Chondrocyte (in vitro differentiated cells): ENCODE measurements around the gene TPRKB. TPM values are rescaled to one million over a fixed set of nuclear protein-coding genes. Genes with fewer than 3 reads are reported as not detected.
"Not testable (repeated sequence)": the region's sequence is repeated elsewhere in the genome, so short reads cannot be mapped to it uniquely, and the experiment has no call there.

Source experiments
- DNase-seq: peaks from one replicate; pipeline ENCODE4 v3.0.0; 2021; ENCODE audit warnings: mixed read lengths, low spot score
- H3K27ac Mint-ChIP-seq: one replicate; pipeline ENCODE4 v1.8.0; 2021; ENCODE audit warnings: mild to moderate bottlenecking, moderate library complexity, mixed read lengths; ENCODE audit not compliant: unreplicated experiment
- H3K27me3 Mint-ChIP-seq: 2 replicates; pipeline ENCODE4 v1.8.0; 2021; ENCODE audit warnings: low read depth, mixed read lengths
- H3K36me3 Mint-ChIP-seq: 2 replicates; pipeline ENCODE4 v1.8.0; 2021; ENCODE audit warnings: low read depth, mixed read lengths
- H3K4me1 Mint-ChIP-seq: 2 replicates; pipeline ENCODE4 v1.8.0; 2021; ENCODE audit warnings: low read depth, mild to moderate bottlenecking, mixed read lengths
- H3K4me3 Mint-ChIP-seq: one replicate; pipeline ENCODE4 v1.8.0; 2021; ENCODE audit warnings: mild to moderate bottlenecking, moderate library complexity, mixed read lengths; ENCODE audit not compliant: unreplicated experiment
- H3K9me3 Mint-ChIP-seq: 2 replicates; pipeline ENCODE4 v1.8.0; 2021; ENCODE audit warnings: low read depth, mixed read lengths
- total RNA-seq: library from RNA; stranded (reverse); gene quantifications from 3 replicates; pipeline ENCODE4 v1.2.1, GENCODE V29; 2021
- TF ChIP-seq, protein P1 (sequence below): fragments of 200-600 bp; sonication (generic); IDR thresholded peaks from 2 replicates; pipeline ENCODE4 v1.5.0; 2021; ENCODE audit warnings: antibody characterized with exemption, mild to moderate bottlenecking, moderate library complexity

Gene TPRKB
- total RNA-seq, 1 donor from 2014 or later = 14.2 TPM

DNA sequence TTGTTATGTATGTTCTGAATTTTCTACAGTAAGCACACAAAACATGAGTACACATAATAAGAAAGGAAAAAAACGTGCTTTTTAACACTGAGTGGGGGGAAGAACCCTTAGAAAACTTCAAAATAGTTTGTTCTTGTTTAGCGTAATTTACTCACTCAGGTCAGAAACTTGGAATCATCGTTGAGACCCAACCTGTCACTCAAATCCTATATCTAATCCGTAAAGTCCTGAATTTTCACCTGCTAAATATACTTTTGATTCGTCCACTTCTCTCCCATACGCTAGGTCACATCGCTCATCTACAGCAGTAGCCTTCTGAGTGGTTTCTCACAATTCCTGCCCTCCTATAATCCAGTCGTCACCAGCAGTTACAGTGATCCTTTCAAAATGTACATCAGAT, 767 bp downstream of the TPRKB start:
- peaks cover 19% of the 10 kb centered on the region for H3K4me1 Mint-ChIP-seq
- peaks cover 5% of the 10 kb centered on the region for H3K9me3 Mint-ChIP-seq
- H3K27me3 Mint-ChIP-seq = no peaks in the 10 kb centered on the region
- TF ChIP-seq, protein P1, sequence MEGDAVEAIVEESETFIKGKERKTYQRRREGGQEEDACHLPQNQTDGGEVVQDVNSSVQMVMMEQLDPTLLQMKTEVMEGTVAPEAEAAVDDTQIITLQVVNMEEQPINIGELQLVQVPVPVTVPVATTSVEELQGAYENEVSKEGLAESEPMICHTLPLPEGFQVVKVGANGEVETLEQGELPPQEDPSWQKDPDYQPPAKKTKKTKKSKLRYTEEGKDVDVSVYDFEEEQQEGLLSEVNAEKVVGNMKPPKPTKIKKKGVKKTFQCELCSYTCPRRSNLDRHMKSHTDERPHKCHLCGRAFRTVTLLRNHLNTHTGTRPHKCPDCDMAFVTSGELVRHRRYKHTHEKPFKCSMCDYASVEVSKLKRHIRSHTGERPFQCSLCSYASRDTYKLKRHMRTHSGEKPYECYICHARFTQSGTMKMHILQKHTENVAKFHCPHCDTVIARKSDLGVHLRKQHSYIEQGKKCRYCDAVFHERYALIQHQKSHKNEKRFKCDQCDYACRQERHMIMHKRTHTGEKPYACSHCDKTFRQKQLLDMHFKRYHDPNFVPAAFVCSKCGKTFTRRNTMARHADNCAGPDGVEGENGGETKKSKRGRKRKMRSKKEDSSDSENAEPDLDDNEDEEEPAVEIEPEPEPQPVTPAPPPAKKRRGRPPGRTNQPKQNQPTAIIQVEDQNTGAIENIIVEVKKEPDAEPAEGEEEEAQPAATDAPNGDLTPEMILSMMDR = no peak
- H3K36me3 Mint-ChIP-seq = peaks cover 9% of the 10 kb centered on the region
- peak overlapping the region; percentile 99 for H3K4me3 Mint-ChIP-seq
- DNase-seq = no peak
- H3K27ac Mint-ChIP-seq = peak overlapping the region; percentile 95

DNA sequence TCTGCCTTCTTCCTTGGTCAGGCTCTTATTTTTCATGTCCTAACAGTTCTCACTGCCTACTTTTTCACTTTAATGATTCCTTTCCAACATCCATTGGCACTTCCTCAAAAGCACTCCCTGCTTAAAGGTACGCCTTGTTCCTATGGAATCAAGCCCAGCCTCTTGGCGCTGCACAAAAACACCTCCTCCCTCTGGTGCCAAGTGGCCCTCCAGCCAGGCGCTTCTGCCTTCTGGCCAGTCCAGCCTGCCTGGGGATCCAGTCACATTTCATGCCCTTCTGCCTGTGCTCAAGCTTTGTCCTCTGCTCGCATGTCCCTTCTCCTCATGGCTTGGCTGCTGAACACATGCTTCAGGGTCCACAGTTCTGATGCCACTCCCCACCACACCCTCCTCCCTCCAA, 6.3 kb downstream of the TPRKB start:
- TF ChIP-seq, protein P1 = no peak
- H3K27ac Mint-ChIP-seq = no peak overlapping the region

DNA sequence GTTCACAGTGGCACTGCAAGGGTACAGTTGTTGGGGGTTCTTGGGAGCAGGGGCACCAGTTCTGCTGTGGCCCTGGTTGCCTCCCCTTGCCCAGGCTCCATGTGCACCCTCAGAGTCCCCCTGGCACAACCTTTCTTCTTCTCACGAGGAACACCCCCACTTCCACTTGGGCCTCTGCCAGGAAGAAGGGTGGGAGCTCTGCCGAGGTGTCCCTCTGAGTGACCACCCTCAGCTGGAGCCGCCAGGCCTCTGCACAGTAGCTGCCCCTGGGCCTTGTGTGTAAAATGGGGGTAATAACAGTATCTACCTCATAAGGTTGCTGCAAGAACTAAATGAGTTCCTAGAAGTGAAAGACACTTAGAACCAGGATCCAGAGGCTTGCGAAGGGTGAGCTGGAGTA, 8.4 kb downstream of the TPRKB start:
- DNase-seq = no peak
- Mint-ChIP-seq H3K9me3 (peaks cover 2% of the 10 kb centered on the region), H3K4me3 (no peak overlapping the region), H3K4me1 (no peaks in the 10 kb centered on the region), H3K36me3 (peaks cover 24% of the 10 kb centered on the region), H3K27me3 (no peaks in the 10 kb centered on the region), H3K27ac (no peak overlapping the region)
- TF ChIP-seq, protein P1 = no peak

More for the DNA sequence above, 6.3 kb downstream of the TPRKB start:
- Mint-ChIP-seq H3K4me1 (peaks cover 2% of the 10 kb centered on the region), H3K9me3 (peaks cover 2% of the 10 kb centered on the region), H3K36me3 (peaks cover 24% of the 10 kb centered on the region), H3K27me3 (no peaks in the 10 kb centered on the region), H3K4me3 (no peak overlapping the region)
- DNase-seq = no peak

DNA sequence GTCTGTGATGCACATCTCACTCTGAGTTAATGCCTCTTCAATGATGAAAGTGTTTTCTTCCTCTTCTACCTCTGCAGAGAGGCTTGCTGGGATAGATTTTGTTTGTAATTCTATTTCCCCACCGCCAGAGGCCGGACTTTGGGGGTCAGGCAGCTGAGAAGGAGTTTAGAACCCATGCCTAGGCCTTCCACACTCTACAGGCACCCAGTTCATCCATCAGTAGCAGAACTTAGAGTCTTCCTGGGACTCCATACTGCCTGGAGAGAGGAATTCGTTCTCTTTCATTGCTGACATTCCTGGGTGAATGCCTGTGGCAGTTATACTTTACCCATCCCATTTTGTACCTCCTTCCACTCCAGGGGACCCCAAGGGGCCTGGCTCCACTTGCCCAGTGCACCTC, 9.1 kb downstream of the TPRKB start:
- DNase-seq = no peak
- H3K36me3 Mint-ChIP-seq = peaks cover 23% of the 10 kb centered on the region
- TF ChIP-seq, protein P1 = no peak
- H3K4me3 Mint-ChIP-seq = no peak overlapping the region
- H3K27ac Mint-ChIP-seq = no peak overlapping the region
- peaks cover 7% of the 10 kb centered on the region for H3K9me3 Mint-ChIP-seq
- no peaks in the 10 kb centered on the region for H3K27me3 Mint-ChIP-seq
- H3K4me1 Mint-ChIP-seq = no peaks in the 10 kb centered on the region

DNA sequence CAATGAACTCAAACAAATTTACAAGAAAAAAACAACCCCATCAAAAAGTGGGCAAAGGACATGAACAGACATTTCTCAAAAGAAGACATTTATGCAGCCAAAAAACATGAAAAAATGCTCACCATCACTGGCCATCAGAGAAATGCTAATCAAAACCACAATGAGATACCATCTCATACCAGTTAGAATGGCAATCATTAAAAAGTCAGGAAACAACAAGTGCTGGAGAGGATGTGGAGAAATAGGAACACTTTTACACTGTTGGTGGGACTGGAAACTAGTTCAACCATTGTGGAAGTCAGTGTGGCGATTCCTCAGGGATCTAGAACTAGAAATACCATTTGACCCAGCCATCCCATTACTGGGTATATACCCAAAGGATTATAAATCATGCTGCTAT, 10.5 kb downstream of the TPRKB start:
- H3K27me3 Mint-ChIP-seq, H3K27ac Mint-ChIP-seq, H3K4me3 Mint-ChIP-seq, H3K4me1 Mint-ChIP-seq, DNase-seq: not testable (repeated sequence)
- Mint-ChIP-seq H3K9me3 (peaks cover 13% of the 10 kb centered on the region), H3K36me3 (peaks cover 22% of the 10 kb centered on the region)

DNA sequence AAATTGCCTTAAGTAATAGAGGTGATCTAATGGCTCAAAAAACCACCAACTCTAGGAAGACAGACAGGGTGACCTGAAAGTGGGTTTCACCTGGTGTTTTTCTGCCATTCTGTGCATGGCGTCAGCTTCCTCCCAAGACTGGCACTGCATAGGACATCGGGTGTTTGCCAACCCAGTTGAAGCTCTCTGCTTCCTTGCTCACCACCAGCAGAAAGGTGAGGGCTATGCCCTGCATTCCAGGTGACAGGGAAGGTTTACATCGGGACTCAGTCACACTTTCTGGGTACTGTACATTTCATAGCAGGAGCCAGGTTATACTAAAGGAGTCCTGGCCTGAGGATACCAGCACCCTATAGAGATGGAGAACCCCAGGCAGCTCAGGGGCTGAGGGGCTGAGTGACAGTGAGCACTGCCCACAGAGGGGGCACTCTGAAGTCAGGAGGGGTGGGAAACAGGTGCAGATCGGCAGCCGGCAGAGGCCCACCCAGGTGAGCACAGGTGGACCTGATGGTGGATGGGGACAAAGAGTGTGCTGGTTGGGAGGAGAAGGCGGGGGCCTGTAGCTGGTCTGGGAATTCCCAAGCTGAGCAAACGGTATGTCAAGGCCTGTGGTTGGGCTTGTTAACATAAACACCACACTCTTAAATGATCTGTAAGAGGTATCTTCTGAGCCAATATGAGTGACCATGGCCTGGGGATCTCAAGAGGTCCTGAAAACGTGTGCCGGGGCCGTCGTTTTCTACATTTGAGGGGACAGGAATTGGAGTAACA, 18.1 kb downstream of the TPRKB start:
- peaks cover 1% of the 10 kb centered on the region for H3K27me3 Mint-ChIP-seq
- peaks cover 8% of the 10 kb centered on the region for H3K4me1 Mint-ChIP-seq
- no peak overlapping the region for H3K27ac Mint-ChIP-seq
- TF ChIP-seq, protein P1 = no peak
- H3K36me3 Mint-ChIP-seq = peaks cover 9% of the 10 kb centered on the region
- no peak overlapping the region for H3K4me3 Mint-ChIP-seq
- DNase-seq = no peak
- peaks cover 21% of the 10 kb centered on the region for H3K9me3 Mint-ChIP-seq
